NCI-H2196 treated with DMSO at 0.1 percent for 48 hours (cell line): ENCODE data around the gene DRICH1.
"Not testable (repeated sequence)": the region's sequence is repeated elsewhere in the genome, so short reads cannot be mapped to it uniquely, and the experiment has no call there.

Experiments
- DNase-seq: peaks from one replicate; lab custom pipeline; 2025; ENCODE audit not compliant: unreplicated experiment; lab: John Stamatoyannopoulos, UW

Gene DRICH1

DNA sequence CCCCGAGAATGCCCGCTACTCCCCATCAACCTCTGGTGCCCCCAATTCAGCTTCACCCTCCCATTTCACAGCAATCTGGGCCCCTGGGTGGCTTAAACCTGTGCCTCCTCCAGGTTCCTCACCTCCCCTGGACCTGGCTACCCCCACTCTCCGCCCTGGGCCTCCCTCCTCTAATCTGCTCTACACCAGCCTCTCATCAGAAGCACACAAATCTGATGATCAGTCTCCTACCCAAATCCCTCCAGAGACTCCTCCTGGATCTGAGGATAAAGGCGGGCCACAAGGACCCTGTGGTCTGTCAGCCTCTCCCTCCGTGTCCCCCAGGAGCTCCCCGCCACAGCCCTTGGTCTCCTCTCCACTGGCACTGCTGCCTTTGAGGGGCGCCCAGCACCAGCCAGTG lies 28.9 kb downstream of the DRICH1 start:
- no peak for DNase-seq

DNA sequence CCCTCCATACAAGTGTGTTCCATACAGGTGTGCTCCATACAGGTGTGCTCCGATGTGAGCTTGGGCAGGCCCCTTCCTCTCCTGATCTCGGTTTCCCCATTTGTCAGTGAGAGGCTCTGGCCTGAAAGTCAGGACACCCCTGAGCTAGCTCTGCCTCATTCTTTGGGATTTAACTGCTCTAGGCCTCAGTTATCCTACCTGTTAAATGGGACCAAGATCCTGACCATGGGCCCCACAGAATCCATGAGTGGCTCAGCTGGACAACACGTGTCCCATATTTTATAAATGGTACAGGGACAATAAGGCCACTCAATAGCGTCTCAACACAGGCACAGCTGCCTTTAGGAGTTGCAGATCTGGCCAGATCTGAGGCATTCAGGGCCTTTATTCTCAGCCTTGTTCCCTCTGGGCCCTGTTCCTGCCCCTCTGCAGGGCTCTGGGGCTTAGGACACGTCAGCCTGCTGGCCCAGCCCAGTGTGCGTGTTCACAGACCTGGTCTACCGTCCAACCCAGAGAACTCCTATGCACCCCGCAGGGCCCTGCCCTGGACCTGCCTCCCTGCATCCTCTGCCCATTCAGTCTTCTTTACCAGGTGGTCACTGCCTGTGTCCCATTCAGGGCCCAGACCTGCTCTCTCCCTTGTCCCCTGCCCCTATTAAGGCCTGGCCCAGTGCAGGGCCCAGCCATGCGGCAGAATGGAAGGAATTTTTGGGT lies 33.2 kb downstream of the DRICH1 start:
- no peak for DNase-seq

DNA sequence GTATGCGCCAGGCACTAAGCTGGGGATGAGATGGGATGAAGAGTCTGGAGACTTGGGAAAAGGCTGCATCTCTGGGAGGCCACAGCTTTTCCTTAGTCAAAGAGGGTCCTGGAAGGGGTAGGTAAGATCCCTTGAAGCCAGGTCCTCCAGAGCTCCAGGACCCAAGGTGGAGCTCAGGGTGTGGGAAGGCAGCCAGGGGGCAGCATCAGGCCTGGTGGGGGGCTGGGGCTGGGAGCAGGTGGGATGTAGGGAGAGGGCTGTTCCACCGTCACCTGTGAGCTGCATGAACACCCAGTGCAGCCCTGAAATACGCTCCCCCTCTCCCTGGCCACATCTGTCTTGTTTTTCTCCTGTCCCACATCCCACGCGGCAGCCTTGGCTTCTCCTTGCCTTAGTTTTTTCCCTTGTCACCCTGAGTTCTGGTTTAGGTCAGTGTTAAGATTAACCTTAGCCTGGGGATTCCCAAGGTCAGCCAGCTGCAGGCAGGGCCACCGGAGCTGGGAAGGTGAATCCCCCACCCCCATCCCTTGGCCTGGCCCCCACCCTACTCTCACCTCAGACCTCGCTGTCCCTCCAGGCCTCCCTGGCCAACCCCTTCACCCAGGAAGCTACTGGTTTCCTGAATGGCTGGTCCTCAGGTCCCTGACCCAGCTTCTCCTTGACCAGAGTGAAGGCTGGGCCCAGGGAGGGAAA lies 34.4 kb downstream of the DRICH1 start:
- not testable (repeated sequence) for DNase-seq

DNA sequence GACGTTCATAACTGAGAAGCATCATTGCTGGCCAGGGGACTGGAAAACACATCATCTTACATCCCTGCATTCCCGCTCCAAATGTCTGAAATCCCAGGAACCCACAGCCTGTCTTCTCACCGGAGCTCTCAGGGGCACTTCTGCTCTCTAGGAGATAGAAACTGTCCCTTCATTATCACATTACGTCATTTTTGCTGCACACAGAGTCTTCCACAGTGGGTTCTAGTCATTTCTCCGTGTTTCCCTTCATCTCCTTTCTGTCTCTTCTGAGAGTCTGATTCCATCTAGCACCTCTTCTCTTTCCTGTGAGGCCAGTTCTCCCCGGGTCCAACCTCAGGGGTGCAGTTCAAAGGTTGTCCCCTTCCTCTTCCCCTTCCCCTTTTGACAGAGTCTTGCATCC lies 36.2 kb downstream of the DRICH1 start:
- DNase-seq: not testable (repeated sequence)

DNA sequence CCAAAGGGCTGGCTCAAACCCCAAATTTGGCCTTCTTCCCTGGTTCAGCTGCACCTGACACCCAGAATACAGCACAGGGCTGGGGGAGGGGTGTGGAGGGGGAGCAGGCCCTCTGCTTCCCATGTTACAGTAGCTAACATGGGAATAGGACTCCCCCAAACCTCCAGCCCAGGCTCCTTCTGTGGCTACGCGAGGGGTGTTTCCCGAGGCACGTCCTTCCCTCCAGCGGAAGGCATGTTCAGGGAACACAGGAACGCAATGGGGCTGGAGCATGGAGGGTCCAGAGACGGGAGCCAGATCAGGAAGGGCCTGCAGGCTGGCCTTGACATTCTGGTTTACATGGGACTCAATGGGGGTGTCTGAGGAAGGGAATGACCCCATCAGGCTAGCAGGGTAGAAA lies 40.3 kb downstream of the DRICH1 start:
- DNase-seq: no peak

DNA sequence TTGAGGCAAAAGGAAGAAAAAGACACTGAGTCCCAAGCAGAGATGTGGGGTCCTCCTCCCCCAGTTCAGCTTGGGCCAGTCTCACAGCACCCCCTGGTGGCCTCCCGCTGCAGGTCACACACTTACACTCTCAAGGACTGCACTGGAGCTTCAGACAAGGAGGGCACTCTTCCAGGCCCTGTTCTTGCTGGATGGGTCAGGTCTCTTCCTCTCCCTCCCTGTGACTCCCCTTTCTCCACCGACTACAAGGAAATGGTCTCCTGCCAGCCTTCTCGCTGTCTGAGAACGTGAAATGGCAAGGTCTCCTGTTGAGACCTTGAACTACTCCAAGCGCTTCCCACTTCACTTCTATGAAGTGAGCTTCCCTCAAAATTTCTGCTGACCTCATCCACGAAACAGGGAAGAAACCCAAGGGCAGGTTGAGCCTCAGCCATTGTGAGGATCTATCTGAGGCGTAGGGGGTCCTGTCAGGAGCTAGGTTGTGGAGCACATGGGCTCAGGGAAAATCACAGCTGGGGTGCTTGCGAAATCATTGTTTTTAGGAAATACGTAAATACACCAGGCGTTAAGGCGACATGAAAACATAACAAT lies 40.8 kb downstream of the DRICH1 start:
- DNase-seq: peak; percentile 3

DNA sequence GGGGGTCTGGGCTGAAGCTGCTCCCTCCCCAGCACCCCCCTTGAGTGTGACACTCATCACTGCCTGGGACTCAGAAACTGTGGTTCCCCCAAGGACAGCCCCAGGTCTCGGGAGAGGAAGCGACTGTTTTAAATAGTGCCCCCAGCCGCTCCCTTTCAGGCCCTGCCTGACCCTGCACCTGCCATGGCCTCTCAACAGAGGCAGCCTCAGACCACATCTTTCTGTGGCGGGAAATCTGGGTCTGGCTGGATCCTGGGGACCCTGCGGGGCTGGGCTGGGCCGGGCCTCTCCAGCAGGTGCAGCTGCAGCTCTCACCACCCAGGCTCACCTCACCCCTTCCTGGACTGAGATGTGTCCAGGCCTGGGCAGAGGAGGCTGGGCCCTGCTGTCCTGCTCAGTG lies 48.3 kb downstream of the DRICH1 start:
- no peak for DNase-seq

DNA sequence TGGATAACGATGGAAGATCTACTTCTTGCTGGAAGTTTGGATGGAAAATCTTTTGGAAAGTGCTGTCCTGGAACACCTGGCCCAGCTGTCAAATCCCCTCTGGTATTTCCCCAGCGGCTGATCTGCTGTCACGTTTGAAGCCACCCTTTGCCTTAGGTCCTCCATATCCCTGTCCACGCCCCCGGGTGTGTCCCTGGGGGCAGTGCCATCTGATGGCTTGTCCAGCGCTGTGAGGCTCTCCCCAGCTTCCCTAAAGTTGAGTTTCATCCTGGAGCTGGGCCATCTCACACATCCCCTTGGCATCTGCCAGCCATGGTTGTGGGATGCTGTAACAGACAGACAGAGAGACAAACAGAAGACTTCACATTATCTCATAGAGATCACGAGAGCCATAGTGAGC lies 49.0 kb downstream of the DRICH1 start:
- no peak for DNase-seq

DNA sequence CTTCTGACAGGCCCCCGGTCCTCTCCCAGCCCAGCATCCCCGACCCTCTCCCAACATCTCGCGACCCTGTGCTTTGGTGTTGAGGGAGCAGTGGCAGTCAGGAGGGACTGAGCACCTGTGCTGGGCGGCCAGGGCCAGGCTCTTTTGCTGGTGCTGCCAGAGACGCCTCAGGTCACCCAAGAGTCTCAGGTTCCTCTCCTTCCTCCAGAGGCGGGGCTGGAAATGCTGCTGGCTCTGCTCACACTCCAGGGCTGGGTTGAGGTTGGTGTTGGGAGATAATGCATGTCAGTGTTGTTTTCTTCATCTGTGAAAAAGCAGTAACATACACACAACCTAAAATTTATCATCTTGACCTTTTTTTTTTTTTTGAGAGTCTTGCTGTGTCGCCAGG lies 50.9 kb downstream of the DRICH1 start:
- DNase-seq: no peak

DNA sequence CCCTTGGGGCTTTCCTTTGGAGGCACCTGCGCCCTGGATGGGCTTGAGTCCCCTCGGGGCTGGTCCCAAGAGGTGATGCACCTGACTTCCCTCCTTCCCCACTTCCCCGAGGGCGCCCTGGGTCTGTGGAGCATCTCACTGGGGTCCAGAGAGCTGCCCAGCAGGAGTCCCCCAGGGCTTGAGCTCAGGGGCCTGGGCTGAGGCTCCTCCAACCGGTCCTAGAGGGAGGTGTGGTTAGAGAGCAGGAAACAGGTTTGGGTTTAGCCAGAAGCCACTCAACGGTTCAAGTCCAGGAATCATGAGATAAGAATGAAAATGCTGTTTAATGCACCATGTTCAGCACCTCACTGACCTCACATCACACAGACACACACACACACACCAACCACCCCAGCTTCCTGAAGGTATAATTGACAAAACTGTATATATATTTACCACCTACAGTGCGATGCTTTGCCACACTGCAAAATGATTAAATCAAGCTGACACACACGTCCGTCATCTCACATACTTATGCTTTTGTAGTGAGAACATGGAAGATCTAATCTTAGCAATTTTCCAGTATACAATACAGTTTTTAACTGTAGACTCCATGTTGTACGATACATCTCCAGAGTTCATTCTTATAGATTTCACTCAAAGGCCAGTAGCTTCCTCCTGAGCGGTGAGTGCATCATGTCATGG lies 51.4 kb downstream of the DRICH1 start:
- no peak for DNase-seq

DNA sequence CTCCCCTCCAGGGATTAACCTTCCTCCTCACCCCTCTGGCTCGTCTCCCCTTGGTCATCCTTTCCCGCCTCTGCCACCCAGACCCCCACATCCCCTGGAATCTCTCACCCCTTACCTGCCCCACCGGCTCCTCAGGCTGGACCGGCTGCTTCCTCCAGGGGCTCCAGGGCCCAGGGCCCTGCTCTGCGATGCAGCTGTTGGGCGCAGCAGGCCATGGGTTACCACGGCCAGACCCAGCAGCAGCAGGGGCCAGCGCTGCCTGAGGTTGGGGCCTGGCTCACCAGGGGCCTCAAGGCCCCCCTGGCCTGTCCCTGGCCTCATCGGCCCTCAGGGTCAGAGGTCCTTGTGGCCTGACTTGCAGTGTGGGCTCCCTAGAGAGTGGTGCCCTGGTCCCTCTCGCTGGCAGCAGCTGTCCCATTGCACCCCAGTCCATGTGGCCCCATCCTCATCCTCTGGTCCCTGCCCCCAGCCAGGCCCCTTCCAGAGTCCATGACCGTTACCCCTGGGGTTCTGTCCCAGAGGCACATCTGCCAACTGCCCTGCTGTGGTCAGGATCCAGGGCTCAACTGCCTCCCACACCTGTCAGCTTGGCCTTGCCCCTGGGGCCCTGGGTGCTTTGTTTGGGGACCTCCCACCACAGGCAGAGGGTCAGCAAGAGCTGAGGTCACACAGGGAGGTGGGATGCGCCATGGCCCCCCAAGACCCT lies 52.1 kb downstream of the DRICH1 start, which contains the start of gene IGLL1:
TSS of gene IGLL1 (minus strand) at position 421 of the 706 bp plus-strand sequence. CDS start at position 321, 100 bp downstream.
- DNase-seq: no peak

DNA sequence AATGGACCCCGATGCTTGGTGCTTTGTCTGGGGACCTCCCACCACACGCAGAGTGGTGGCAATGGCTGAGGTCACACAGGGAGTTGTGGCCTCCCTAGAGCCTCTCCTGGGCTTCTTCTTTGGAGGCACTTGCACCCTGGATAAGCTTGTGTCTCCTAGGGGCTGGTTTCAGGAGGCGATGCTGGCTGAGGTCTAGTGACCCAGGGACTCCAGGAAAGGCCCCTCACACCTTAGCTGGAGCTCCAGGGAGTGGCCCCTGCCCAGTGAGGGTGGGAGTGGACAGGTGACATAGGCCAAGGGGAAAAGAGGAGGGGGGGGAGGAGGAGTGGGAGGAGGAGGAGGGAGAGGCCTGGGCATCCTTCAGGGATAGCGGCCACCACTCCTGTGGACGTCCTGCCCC lies 52.8 kb downstream of the DRICH1 start:
- no peak for DNase-seq

DNA sequence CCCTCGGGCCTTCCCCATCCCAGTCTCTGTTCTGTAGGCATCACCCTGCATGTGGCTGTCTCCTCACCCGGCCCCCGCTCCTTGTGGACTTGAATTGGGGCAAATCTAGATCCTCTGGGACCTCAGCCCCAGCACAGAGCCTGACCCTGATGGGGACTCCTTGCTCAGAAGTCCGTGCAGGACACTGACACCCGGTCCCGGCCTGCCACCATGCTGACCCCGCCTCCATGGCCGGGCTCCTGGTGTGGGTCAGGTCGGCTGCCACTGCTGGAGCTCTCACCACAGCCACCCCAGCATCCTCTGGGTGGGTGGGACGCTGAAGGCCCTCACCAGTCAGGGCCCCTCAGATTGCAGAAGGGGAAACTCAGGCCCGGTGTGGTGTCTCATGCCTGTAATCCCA lies 53.8 kb downstream of the DRICH1 start:
- no peak for DNase-seq

DNA sequence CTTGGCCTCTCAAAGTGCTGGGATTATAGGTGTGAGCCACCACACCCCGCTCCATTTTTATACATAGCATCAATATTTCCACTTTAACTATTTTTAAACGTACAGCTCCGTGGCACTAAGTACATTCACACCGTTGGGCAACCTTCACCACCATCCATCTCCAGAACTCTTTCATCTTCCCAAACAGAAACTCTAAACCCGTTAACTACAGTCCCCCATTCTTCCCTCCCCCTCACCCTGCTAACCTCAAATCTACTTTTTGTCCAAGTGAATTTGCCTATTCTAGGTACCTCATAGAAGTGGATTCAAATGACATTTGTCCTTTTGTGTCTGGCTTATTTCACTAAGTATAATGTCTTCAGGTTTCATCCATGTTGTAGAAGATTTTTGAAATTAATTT lies 55.4 kb downstream of the DRICH1 start:
- DNase-seq: no peak

DNA sequence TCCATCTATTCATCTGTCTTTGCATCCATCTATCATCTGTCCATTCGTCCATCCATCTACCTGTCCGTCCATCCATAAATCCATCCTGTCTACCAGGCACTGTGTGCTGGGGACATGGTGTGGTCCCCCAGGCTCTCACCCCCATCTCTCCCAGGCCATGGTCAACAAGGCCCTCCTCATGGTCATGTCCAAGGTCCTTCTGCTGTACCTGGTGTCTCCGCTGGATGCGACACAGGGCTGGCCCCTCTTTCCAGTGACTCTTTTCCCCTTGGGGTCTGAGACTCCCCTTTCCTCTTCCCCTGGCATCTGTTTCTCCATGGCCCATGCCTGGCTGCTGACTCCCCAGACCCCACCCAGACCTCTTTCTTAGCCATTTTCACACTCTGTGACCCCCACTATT lies 56.5 kb downstream of the DRICH1 start:
- DNase-seq: no peak

DNA sequence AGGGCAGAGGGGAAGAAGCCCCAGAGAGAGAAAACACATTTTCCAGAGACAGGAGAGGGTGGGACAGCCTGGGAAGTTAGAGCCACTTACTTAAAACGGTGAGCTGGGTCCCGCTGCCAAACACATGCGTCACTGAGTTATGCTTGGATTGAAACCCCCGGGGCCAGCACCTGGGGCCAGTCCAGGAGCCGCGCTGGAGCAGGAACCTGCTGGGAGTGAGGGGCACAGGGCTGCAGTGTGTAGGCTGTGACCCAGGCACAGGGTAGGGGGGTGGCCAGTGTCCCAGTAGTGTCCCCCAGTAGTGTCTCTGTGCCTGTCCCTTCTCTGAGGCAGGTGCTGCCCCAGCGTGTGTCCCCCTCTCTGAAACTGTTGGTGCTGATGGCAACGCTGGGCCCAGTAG lies 57.2 kb downstream of the DRICH1 start:
- no peak for DNase-seq

DNA sequence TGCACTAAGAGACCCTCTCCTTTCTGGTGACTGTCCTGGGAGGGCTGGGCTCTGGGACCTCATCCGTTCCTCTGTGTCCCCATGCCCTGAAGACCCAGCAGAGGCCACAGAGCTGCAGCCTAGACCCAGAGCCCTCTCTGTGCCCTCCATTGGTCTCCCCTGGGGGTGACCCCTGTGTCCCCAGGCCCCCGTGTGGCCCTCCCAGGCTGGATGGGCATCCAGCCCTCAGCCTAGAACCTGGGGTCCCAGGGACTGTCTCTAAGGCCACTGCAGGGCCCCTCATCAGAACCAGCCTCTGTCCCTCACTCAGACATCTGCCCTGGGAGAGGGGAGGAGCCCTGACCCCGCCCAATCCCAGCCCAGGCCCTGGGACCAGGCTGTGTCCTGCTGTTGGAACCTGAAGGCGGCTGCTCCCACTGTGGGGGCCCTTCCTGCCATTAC lies 57.7 kb downstream of the DRICH1 start:
- no peak for DNase-seq

DNA sequence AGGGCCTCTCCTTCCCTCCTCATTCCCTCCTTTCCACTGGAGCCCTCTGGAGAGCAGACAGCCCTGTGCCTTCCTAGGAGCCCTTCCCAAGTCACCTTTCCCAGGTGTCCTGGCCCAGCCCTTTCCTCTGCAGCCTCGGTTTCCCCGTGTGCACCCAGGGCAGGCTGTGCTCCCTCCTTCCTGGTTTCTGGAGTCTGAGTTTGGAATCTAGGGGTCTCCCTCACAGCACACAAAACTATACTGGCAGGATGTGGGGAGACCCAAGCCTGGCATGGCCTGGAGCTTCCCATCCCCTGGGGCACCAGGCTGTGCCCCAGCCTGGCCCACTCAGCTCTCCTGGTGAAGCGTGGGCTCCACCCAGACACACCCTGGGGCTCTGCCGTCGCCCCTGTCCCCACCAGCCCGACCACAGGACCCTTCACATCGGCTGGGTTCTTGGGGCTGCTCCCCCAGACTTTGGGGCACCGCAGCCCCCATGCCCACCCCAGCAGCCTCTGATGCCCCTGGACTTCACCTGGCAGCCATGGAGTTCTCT lies 58.4 kb downstream of the DRICH1 start:
- DNase-seq: not testable (repeated sequence)

DNA sequence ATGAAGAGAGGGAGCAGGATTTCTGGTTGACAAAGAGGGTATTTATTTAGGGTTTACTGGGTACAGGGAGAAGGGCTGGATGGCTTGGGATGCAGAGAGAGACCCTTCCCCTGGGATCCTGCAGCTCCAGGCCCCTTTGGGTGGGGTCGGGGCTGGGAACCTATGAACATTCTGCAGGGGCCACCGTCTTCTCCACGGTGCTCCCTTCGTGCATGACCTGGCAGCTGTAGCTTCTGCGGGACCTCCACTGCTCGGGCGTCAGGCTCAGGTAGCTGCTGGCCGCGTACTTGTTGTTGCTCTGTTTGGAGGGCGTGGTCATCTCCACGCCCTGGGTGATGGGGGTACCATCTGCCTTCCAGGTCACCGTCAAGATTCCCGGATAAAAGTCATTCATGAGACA lies 59.0 kb downstream of the DRICH1 start:
- DNase-seq: not testable (repeated sequence)

DNA sequence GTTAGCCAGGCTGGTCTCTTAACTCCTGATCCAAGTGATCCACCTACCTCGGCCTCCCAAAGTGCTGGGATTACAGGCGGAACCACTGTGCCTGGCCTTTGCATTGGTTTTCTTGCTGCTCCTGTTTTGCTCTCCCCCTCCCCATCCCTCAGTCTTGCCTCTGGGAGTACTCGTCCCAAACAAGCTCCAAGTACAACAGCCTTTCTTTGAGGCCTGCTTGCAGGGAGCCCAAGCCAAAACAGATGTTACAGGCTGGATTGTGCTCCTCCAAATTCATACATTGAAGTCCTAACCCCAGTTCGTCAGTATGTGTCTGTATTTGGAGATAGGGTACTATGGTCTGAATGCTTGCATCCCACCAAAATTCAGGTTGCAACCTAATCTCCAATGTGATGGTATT lies 60.6 kb downstream of the DRICH1 start:
- no peak for DNase-seq

DNA sequence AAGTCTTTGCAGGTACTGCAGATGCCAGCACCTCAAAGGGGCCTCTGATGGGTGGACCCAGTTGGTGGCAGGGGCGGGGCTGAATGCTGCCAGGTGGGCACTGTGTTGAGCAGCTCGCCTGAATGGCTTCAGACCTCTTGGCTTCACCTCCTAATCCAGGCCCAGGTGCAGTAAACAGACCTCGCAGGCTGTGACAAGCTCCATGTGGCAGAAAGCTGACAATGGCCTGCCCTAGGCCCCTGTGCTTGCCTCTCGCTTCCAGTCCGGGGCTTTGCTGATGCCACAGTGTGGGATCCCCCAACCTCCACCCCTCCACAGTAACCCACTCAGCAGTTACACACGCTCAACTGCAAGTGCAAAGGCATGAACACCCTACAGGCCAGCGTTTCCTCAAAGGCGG lies 61.4 kb downstream of the DRICH1 start:
- DNase-seq: no peak
